Uterus (tissue), 4 donors: ENCODE results near the gene NKX1-1. TPM values are rescaled to one million over a fixed set of nuclear protein-coding genes. Genes with fewer than 3 reads are reported as not detected.

ENCODE experiments used
- DNase-seq, 2 donors: peaks; one replicate each; pipeline ENCODE4 v3.0.0-alpha.2; 2019 to 2020
- H3K27ac ChIP-seq, 2 donors: fragments of 200-600 bp; sonication (generic); 1 replicate in 1 of 2; 2 replicates in 1 of 2; pipeline ENCODE4 v1.5.1; 2016 to 2018
- H3K27me3 ChIP-seq, 2 donors: fragments of 200-600 bp; sonication (generic); one replicate each; pipeline ENCODE4 v1.5.1; 2018 to 2019; ENCODE audit warnings: control low read depth in 1 of 2
- H3K36me3 ChIP-seq, 2 donors: fragments of 200-600 bp; sonication (generic); one replicate each; pipeline ENCODE4 v1.5.1; 2019; ENCODE audit warnings: control low read depth in 1 of 2
- H3K4me1 ChIP-seq, 2 donors: fragments of 200-600 bp; sonication (generic); one replicate each; pipeline ENCODE4 v1.5.1; 2018 to 2019; ENCODE audit warnings: control low read depth in 1 of 2
- H3K4me3 ChIP-seq, 2 donors: fragments of 200-600 bp; sonication (generic); 1 replicate in 1 of 2; 2 replicates in 1 of 2; pipeline ENCODE4 v1.5.1; 2018 to 2019; ENCODE audit warnings: mild to moderate bottlenecking in 1 of 2
- H3K9me3 ChIP-seq, 2 donors: fragments of 200-600 bp; sonication (generic); one replicate each; pipeline ENCODE4 v1.5.1; 2019; ENCODE audit warnings: control low read depth in 1 of 2
- CTCF ChIP-seq, 4 experiments: fragments of 200-600 bp in 2 of 4; fragments of 450-650 bp in 2 of 4; sonication (generic) in 2 of 4; IDR thresholded peaks; one replicate each; pipeline ENCODE4 v1.5.1; 2016 to 2019; ENCODE audit warnings: antibody characterized with exemption in 4 of 4, mild to moderate bottlenecking in 2 of 4, moderate library complexity in 1 of 4
- POLR2A ChIP-seq, 2 donors: fragments of 450-650 bp; IDR thresholded peaks; one replicate each; pipeline ENCODE4 v1.6.1; 2016; ENCODE audit warnings: antibody characterized with exemption in 2 of 2, mild to moderate bottlenecking in 1 of 2, moderate library complexity in 1 of 2
- intact Hi-C: fragments of 100-400 bp; cut with DNase I; formaldehyde crosslinking; loops from one replicate; pipeline ENCODE4 v1.15.1; 2023; ENCODE audit warnings: low total_unique reads
- total RNA-seq, 4 donors: library from RNA; depleted of rRNA in 3 of 4; stranded (reverse); fragments of >200 nt in 3 of 4; gene quantifications; one replicate each; pipeline versions ENCODE4 v1.1.0 to v1.2.4, GENCODE V29; 2014 to 2023
- donor health status: DM: yes; HTN: yes; CAD: no.

The NKX1-1 gene
- total RNA-seq, 4 donors from 2014 or later: not detected

GRCh38 chr4:1401409-1402020 is 4.7 kb downstream of the NKX1-1 start:
- H3K4me3 ChIP-seq: no peak overlapping the region
- H3K36me3 ChIP-seq: no peaks in the 10 kb centered on the region
- peak in 1 of 2 donors; percentile 3 for DNase-seq
- H3K4me1 ChIP-seq: peaks cover 0 to 10% of the 10 kb centered on the region in 2 donors
- H3K27me3 ChIP-seq: peaks cover 18 to 39% of the 10 kb centered on the region in 2 donors
- H3K9me3 ChIP-seq: no peaks in the 10 kb centered on the region
- H3K27ac ChIP-seq: no peak overlapping the region
- intact Hi-C loops: no loop called here
- TF ChIP-seq POLR2A (IDR thresholded peaks at IDR 0.05) (no peak), CTCF (IDR thresholded peaks at IDR 0.05) (no peak)

- peaks cover 0 to 4% of the 10 kb centered on the region in 2 donors for H3K4me1 ChIP-seq
- intact Hi-C loops: no loop called here
- TF ChIP-seq CTCF (IDR thresholded peaks at IDR 0.05): no peak
- TF ChIP-seq POLR2A (IDR thresholded peaks at IDR 0.05): no peak
- peaks cover 18 to 39% of the 10 kb centered on the region in 2 donors for H3K27me3 ChIP-seq
- H3K4me3 ChIP-seq: no peak overlapping the region
- DNase-seq: no peak
- H3K36me3 ChIP-seq: no peaks in the 10 kb centered on the region
- H3K9me3 ChIP-seq: no peaks in the 10 kb centered on the region
- H3K27ac ChIP-seq: no peak overlapping the region
Measured at GRCh38 chr4:1400831-1401408, 5.3 kb downstream of the NKX1-1 start.

- DNase-seq: peak in 1 of 2 donors; percentile 4
- intact Hi-C loops: no loop called here
Measured at GRCh38 chr4:1400191-1400805, 5.9 kb downstream of the NKX1-1 start.

GRCh38 chr4:1399508-1400190 is 6.6 kb downstream of the NKX1-1 start:
- Histone ChIP-seq H3K36me3 (no peaks in the 10 kb centered on the region), H3K27ac (no peak overlapping the region), H3K27me3 (peaks cover 14 to 31% of the 10 kb centered on the region in 2 donors), H3K4me3 (no peak overlapping the region), H3K4me1 (no peaks in the 10 kb centered on the region), H3K9me3 (no peaks in the 10 kb centered on the region)
- DNase-seq: peak in 1 of 2 donors; percentile 4
- TF ChIP-seq CTCF (IDR thresholded peaks at IDR 0.05) (no peak), POLR2A (IDR thresholded peaks at IDR 0.05) (no peak)
- intact Hi-C loops: no loop called here

More at GRCh38 chr4:1400191-1400805, 5.9 kb downstream of the NKX1-1 start:
- TF ChIP-seq CTCF (IDR thresholded peaks at IDR 0.05) (no peak), POLR2A (IDR thresholded peaks at IDR 0.05) (no peak)
- no peaks in the 10 kb centered on the region for H3K9me3 ChIP-seq
- H3K27ac ChIP-seq: no peak overlapping the region
- no peak overlapping the region for H3K4me3 ChIP-seq
- peaks cover 18 to 35% of the 10 kb centered on the region in 2 donors for H3K27me3 ChIP-seq
- H3K4me1 ChIP-seq: no peaks in the 10 kb centered on the region
- no peaks in the 10 kb centered on the region for H3K36me3 ChIP-seq
